Body of pancreas (tissue), 4 donors: ENCODE data around the gene MAPK14.

Experiments
- POLR2A ChIP-seq, 3 donors: fragments of 450-650 bp; IDR thresholded peaks; one replicate each; pipeline ENCODE4 v1.6.1; 2016; ENCODE audit warnings: antibody characterized with exemption in 3 of 3, mild to moderate bottlenecking in 2 of 3
- TF ChIP-seq, protein P1 (sequence below), 7 experiments: fragments of 450-650 bp in 4 of 7; fragments of 200-600 bp in 3 of 7; sonication (generic) in 3 of 7; IDR thresholded peaks; one replicate each; pipeline ENCODE4 v1.5.1; 2016 to 2019; ENCODE audit warnings: antibody characterized with exemption in 7 of 7

DNA sequence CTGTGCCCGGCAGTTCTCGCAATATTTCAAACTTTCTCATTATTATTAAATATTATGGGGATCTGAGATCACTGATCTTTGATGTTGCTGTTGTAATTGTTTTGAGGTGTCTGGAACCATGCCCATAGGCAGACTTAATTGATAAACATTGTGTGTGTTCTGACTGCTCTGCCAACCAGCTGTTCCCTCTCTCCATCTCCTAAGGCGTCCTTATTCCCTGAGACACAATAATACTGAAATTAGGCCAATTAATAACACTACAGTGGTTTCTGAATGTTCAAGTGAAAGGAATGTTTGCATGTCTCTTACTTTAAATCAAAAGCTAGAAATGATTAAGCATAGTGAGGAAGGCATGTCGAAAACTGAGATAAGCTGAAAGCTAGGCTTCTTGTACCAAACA lies 7.6 kb downstream of the MAPK14 start:
- TF ChIP-seq, protein P1, sequence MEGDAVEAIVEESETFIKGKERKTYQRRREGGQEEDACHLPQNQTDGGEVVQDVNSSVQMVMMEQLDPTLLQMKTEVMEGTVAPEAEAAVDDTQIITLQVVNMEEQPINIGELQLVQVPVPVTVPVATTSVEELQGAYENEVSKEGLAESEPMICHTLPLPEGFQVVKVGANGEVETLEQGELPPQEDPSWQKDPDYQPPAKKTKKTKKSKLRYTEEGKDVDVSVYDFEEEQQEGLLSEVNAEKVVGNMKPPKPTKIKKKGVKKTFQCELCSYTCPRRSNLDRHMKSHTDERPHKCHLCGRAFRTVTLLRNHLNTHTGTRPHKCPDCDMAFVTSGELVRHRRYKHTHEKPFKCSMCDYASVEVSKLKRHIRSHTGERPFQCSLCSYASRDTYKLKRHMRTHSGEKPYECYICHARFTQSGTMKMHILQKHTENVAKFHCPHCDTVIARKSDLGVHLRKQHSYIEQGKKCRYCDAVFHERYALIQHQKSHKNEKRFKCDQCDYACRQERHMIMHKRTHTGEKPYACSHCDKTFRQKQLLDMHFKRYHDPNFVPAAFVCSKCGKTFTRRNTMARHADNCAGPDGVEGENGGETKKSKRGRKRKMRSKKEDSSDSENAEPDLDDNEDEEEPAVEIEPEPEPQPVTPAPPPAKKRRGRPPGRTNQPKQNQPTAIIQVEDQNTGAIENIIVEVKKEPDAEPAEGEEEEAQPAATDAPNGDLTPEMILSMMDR (IDR thresholded peaks at IDR 0.05), result no peak
- no peak for TF ChIP-seq POLR2A (IDR thresholded peaks at IDR 0.05)
